Colonic mucosa (tissue), 4 donors: ENCODE measurements around the gene BRPF3. TPM values are rescaled to one million over a fixed set of nuclear protein-coding genes. Genes with fewer than 3 reads are reported as not detected.
"Not testable (repeated sequence)": the region's sequence is repeated elsewhere in the genome, so short reads cannot be mapped to it uniquely, and the experiment has no call there.

ENCODE experiments used
- DNase-seq: peaks from one replicate; pipeline ENCODE4 v3.0.0-alpha.2; 2020
- H3K27ac ChIP-seq: fragments of 200-600 bp; one replicate; pipeline ENCODE4 v1.8.0; 2021
- H3K27me3 ChIP-seq: fragments of 200-600 bp; one replicate; pipeline ENCODE4 v1.8.0; 2021
- H3K36me3 ChIP-seq: fragments of 200-600 bp; one replicate; pipeline ENCODE4 v1.8.0; 2021
- H3K4me1 ChIP-seq: fragments of 200-600 bp; one replicate; pipeline ENCODE4 v1.8.0; 2021; ENCODE audit warnings: mild to moderate bottlenecking
- H3K4me3 ChIP-seq: fragments of 200-600 bp; one replicate; pipeline ENCODE4 v1.8.0; 2021
- H3K9ac ChIP-seq, 2 donors: one replicate each; pipeline ENCODE4 v1.7.0; 2013; ENCODE audit warnings: control low read depth in 2 of 2, low read depth in 2 of 2, low read length in 2 of 2
- H3K9me3 ChIP-seq: fragments of 200-600 bp; one replicate; pipeline ENCODE4 v1.8.0; 2021
- CTCF ChIP-seq: fragments of 200-600 bp; IDR thresholded peaks from one replicate; pipeline ENCODE4 v1.8.0; 2022; ENCODE audit warnings: antibody characterized with exemption, mild to moderate bottlenecking
- intact Hi-C: fragments of 100-400 bp; cut with DNase I; formaldehyde crosslinking; loops from one replicate; pipeline ENCODE4 v1.14.1; 2022
- total RNA-seq, 2 donors: library from RNA; stranded (reverse); fragmentation: NEBNext Ultra II Directional in 1 of 2; extraction: Animal tissue kit (Norgen Biotek cat#: 25700) in 1 of 2; gene quantifications; one replicate each; pipeline ENCODE4 v1.2.1, GENCODE V29; 2021
- donor health status: healthy.
- donor health status: DM: no; HTN: no; CAD: no.
- donor health status: DM: no; HTN: no; CAD: no.

BRPF3 gene
- total RNA-seq, 2 donors from 2014 or later = 61.3 to 68.2 TPM

GRCh38 chr6:36217946-36218345 lies 21.4 kb downstream of the BRPF3 start:
- TF ChIP-seq CTCF = no peak
- H3K4me1 ChIP-seq = peaks cover 22% of the 10 kb centered on the region
- H3K9ac ChIP-seq = no peak overlapping the region
- intact Hi-C loops = no loop called here
- peaks cover 10% of the 10 kb centered on the region for H3K36me3 ChIP-seq
- no peak overlapping the region for H3K4me3 ChIP-seq
- no peaks in the 10 kb centered on the region for H3K9me3 ChIP-seq
- DNase-seq = no peak
- no peak overlapping the region for H3K27ac ChIP-seq
- no peaks in the 10 kb centered on the region for H3K27me3 ChIP-seq

- H3K4me3 ChIP-seq, DNase-seq, H3K9ac ChIP-seq, H3K27me3 ChIP-seq, intact Hi-C loops, H3K9me3 ChIP-seq, H3K27ac ChIP-seq: not testable (repeated sequence)
- Histone ChIP-seq H3K36me3 (peaks cover 13% of the 10 kb centered on the region), H3K4me1 (peaks cover 22% of the 10 kb centered on the region)
Measured at GRCh38 chr6:36218516-36218915, 22.0 kb downstream of the BRPF3 start.

GRCh38 chr6:36219081-36219480 lies 22.5 kb downstream of the BRPF3 start:
- DNase-seq = no peak
- no peak overlapping the region for H3K4me3 ChIP-seq
- intact Hi-C loops = no loop called here
- H3K9ac ChIP-seq = no peak overlapping the region
- no peak for TF ChIP-seq CTCF
- H3K36me3 ChIP-seq = peaks cover 9% of the 10 kb centered on the region
- peaks cover 22% of the 10 kb centered on the region for H3K4me1 ChIP-seq
- no peaks in the 10 kb centered on the region for H3K27me3 ChIP-seq
- no peak overlapping the region for H3K27ac ChIP-seq
- no peaks in the 10 kb centered on the region for H3K9me3 ChIP-seq

GRCh38 chr6:36220226-36220625 lies 23.7 kb downstream of the BRPF3 start:
- DNase-seq = no peak
- no peak overlapping the region for H3K4me3 ChIP-seq
- no peak overlapping the region for H3K9ac ChIP-seq
- H3K27ac ChIP-seq = no peak overlapping the region
- intact Hi-C loops = no loop called here
- H3K27me3 ChIP-seq = no peaks in the 10 kb centered on the region
- H3K36me3 ChIP-seq = peaks cover 8% of the 10 kb centered on the region
- H3K9me3 ChIP-seq = no peaks in the 10 kb centered on the region
- H3K4me1 ChIP-seq = peaks cover 27% of the 10 kb centered on the region
- TF ChIP-seq CTCF = no peak

- Histone ChIP-seq H3K27me3 (no peaks in the 10 kb centered on the region), H3K4me1 (peaks cover 27% of the 10 kb centered on the region), H3K27ac (peak overlapping the region; percentile 16), H3K9me3 (no peaks in the 10 kb centered on the region), H3K9ac (peak overlapping the region in 1 of 2 donors; percentile 55), H3K4me3 (no peak overlapping the region), H3K36me3 (peaks cover 8% of the 10 kb centered on the region)
- no peak for TF ChIP-seq CTCF
- no peak for DNase-seq
- intact Hi-C loops = no loop called here
Measured at GRCh38 chr6:36221674-36222073, 25.1 kb downstream of the BRPF3 start.

GRCh38 chr6:36222924-36223323 lies 26.4 kb downstream of the BRPF3 start:
- Histone ChIP-seq H3K27me3 (no peaks in the 10 kb centered on the region), H3K9ac (peak overlapping the region in 1 of 2 donors; percentile 16), H3K27ac (no peak overlapping the region), H3K4me3 (no peak overlapping the region), H3K9me3 (no peaks in the 10 kb centered on the region), H3K4me1 (peaks cover 27% of the 10 kb centered on the region), H3K36me3 (peaks cover 8% of the 10 kb centered on the region)
- TF ChIP-seq CTCF = no peak
- intact Hi-C loops = no loop called here
- peak; percentile 66 for DNase-seq
